ENCODE measurements around the gene IL13RA1. TPM values are rescaled to one million over a fixed set of nuclear protein-coding genes. Genes with fewer than 3 reads are reported as not detected.
"Not testable (repeated sequence)": the region's sequence is repeated elsewhere in the genome, so short reads cannot be mapped to it uniquely, and the experiment has no call there.

The IL13RA1 gene
- total RNA-seq, 1 donor from 2014 or later = 29.9 TPM

- TF ChIP-seq CTCF (IDR thresholded peaks at IDR 0.05; ENCODE audit: unreplicated experiment) = peak; percentile 69
- Mint-ChIP-seq H3K4me3 (ENCODE audit: low read depth) (no peak overlapping the region), H3K27ac (no peak overlapping the region), H3K4me1 (ENCODE audit: low read depth) (no peaks in the 10 kb centered on the region), H3K27me3 (no peaks in the 10 kb centered on the region), H3K9me3 (ENCODE audit: low read depth) (peaks cover 21% of the 10 kb centered on the region), H3K36me3 (ENCODE audit: insufficient read depth) (peaks cover 1% of the 10 kb centered on the region)
- no peak for DNase-seq (ENCODE audit: low spot score, unreplicated experiment)
Observed at GRCh38 chrX:118807151-118808017, 80.0 kb downstream of the IL13RA1 start.

GRCh38 chrX:118817257-118817656 is 89.9 kb downstream of the IL13RA1 start:
- H3K36me3 Mint-ChIP-seq (ENCODE audit: insufficient read depth) = not testable (repeated sequence)

GRCh38 chrX:118823263-118824172 is 96.1 kb downstream of the IL13RA1 start, which contains the start of gene ZCCHC12:
ZCCHC12 (plus strand) TSS chrX:118823824; CDS start chrX:118825245, 1,421 bp downstream.
- peak; percentile 44 for DNase-seq (ENCODE audit: low spot score, unreplicated experiment)
- Mint-ChIP-seq H3K9me3 (ENCODE audit: low read depth) (peaks cover 8% of the 10 kb centered on the region), H3K27ac (peak within 1 kb of the TSS; percentile 88), H3K36me3 (ENCODE audit: insufficient read depth) (no peaks in the 10 kb centered on the region), H3K4me3 (ENCODE audit: low read depth) (peak within 1 kb of the TSS; percentile 79), H3K27me3 (peaks cover 52% of the 10 kb centered on the region), H3K4me1 (ENCODE audit: low read depth) (peaks cover 3% of the 10 kb centered on the region)
- TF ChIP-seq CTCF (IDR thresholded peaks at IDR 0.05; ENCODE audit: unreplicated experiment) = no peak

More at GRCh38 chrX:118817257-118817656, 89.9 kb downstream of the IL13RA1 start:
- not testable (repeated sequence) for H3K27me3 Mint-ChIP-seq; H3K4me3 Mint-ChIP-seq (ENCODE audit: low read depth); H3K27ac Mint-ChIP-seq; H3K4me1 Mint-ChIP-seq (ENCODE audit: low read depth); DNase-seq (ENCODE audit: low spot score, unreplicated experiment)
- peaks cover 13% of the 10 kb centered on the region for H3K9me3 Mint-ChIP-seq (ENCODE audit: low read depth)

- peak; percentile 16 for DNase-seq (ENCODE audit: low spot score, unreplicated experiment)
- H3K27me3 Mint-ChIP-seq = peaks cover 55% of the 10 kb centered on the region
Observed at GRCh38 chrX:118824173-118824730, 96.8 kb downstream of the IL13RA1 start.

GRCh38 chrX:118825227-118825626 is 97.8 kb downstream of the IL13RA1 start:
- H3K27ac Mint-ChIP-seq = no peak overlapping the region
- H3K27me3 Mint-ChIP-seq = peaks cover 59% of the 10 kb centered on the region
- no peaks in the 10 kb centered on the region for H3K36me3 Mint-ChIP-seq (ENCODE audit: insufficient read depth)
- peaks cover 11% of the 10 kb centered on the region for H3K9me3 Mint-ChIP-seq (ENCODE audit: low read depth)
- H3K4me1 Mint-ChIP-seq (ENCODE audit: low read depth) = peaks cover 3% of the 10 kb centered on the region
- no peak for TF ChIP-seq CTCF (IDR thresholded peaks at IDR 0.05; ENCODE audit: unreplicated experiment)
- no peak overlapping the region for H3K4me3 Mint-ChIP-seq (ENCODE audit: low read depth)
- DNase-seq (ENCODE audit: low spot score, unreplicated experiment) = no peak

More at GRCh38 chrX:118824173-118824730, 96.8 kb downstream of the IL13RA1 start:
- peak; percentile 39 for TF ChIP-seq CTCF (IDR thresholded peaks at IDR 0.05; ENCODE audit: unreplicated experiment)
- peaks cover 11% of the 10 kb centered on the region for H3K9me3 Mint-ChIP-seq (ENCODE audit: low read depth)
- no peaks in the 10 kb centered on the region for H3K36me3 Mint-ChIP-seq (ENCODE audit: insufficient read depth)
- peak overlapping the region; percentile 79 for H3K4me3 Mint-ChIP-seq (ENCODE audit: low read depth)
- H3K27ac Mint-ChIP-seq = peak overlapping the region; percentile 88
- H3K4me1 Mint-ChIP-seq (ENCODE audit: low read depth) = peaks cover 3% of the 10 kb centered on the region

Measured in progenitor cell of endocrine pancreas (in vitro differentiated cells).